ENCODE results near the gene RNF4.
"Not testable (repeated sequence)": the region's sequence is repeated elsewhere in the genome, so short reads cannot be mapped to it uniquely, and the experiment has no call there.

RNF4 gene

GRCh38 chr4:2489081-2489805 lies 20.3 kb downstream of the RNF4 start:
- DNase-seq (ENCODE audit: low spot score), result no peak

DNA sequence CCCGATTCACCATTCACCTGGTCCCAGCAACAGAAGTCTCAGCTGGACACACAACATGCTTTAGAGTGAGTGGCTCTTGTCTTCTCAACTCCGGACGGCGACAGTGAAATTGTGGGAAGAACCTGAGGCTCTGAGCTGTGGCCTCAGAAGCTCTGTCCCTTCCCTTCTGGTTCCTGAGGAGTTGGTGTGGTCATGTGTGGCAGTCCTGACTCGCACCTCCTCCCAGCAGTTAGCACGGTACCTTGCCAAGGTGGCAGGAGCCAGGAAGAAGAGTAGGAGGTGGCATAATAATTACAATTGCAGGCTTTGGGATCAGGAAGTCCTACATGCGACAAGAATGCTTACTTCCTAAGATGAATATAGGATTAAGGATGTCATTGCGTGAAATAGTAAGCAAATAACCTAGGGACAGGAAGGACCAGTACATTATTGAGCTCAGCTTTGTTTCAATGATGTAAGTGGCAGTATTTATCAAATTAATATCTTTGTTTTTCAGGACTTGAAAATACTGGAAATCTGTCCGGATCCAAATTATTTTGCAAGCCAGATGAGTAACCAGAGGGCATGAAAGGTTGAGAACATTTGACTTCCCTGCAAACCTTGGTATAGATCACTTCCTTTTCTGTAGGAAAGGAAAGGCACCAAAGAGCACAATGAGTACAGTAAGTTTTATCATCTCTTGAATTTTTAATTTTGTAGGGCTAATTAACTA lies 21.1 kb downstream of the RNF4 start:
- DNase-seq (ENCODE audit: low spot score), result no peak

GRCh38 chr4:2492970-2493369 lies 24.1 kb downstream of the RNF4 start:
- DNase-seq (ENCODE audit: low spot score), result no peak

- DNase-seq (ENCODE audit: low spot score), result no peak
Observed at GRCh38 chr4:2494992-2495391, 26.1 kb downstream of the RNF4 start.

DNA sequence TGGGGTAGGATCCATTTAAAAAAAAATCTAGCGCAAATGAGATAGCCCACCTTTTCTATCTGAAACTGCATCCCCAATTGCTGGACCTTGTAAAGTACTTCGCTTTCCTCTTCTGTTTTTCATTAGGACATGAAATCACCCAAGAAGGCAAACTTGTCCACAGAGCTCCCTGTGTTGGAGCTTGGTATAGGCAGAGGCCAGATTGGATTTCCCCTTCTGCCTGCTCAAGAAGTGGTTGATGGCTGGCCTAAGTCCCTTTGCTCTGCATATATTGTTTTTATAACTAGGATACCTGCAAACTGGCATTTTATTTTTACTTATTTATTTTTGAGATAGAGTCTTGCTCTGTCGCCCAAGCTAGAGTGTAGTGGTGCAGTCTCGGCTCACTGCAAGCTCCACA lies 28.4 kb downstream of the RNF4 start:
- no peak for DNase-seq (ENCODE audit: low spot score)

GRCh38 chr4:2497931-2498330 lies 29.0 kb downstream of the RNF4 start:
- peak; percentile 77 for DNase-seq (ENCODE audit: low spot score)

DNA sequence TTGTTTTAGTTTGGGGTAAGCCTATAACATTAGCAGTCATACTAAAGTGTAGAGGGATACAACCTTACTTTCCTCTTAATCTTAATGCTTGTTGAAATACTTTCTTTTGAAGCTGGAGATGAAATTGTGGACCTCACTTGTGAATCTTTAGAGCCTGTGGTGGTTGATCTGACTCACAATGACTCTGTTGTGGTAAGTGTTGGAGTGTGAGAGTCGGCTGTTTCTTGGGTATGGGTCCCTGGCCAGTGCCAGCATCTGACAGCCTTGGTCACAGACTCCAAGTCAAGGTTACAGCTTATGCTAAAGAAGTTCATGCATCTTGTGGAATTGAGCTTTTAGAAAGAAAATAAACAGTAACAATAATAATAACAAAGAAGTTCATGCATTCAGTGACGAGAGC lies 31.6 kb downstream of the RNF4 start:
- DNase-seq (ENCODE audit: low spot score), result no peak

DNA sequence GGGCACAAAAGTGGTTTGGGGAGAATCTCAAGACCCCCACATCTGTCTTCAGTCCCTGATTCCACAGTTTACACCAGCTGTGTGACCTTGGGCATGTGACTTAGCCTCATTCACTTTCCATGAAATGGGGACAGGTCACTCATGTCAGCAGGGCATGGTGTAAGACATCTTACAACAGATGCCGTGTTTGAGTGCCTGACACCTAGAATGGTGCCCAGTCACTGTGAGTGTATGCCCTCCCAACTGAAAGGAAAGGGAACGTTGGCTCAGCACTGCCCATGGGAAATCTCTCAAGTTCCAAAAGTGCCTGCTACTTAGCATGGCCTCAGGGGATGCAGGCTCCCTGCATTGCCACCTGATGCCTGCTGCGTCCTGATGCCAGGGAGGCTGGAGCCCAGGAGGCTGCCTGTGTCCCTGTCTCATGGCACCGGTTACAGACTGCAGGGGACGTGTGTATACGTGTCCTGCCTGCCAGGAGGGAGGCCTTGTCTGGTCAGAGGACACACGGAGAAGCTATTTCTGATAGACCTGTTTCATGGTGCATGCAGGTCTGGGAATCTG lies 32.2 kb downstream of the RNF4 start:
- no peak for DNase-seq (ENCODE audit: low spot score)

GRCh38 chr4:2503809-2504208 lies 34.9 kb downstream of the RNF4 start:
- DNase-seq (ENCODE audit: low spot score), result no peak

DNA sequence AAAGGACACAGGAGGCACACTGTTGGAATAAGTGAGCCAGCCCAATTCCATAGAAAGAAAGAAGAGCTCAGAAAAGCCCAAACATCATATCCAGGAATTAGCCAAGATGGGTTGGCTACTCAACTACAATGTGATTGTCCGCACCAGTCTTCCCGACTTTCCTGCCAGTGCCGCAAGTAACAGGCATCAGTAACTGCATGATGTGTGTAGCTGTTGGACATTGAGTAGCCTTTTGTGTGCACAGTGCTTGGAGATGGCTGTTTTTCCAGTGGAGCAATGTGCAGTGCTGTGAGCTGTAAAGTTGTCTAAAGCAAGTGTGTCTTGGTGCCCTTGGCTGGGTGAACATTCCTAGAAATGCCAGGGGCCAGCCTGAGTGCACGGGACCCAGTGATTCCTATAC lies 38.4 kb downstream of the RNF4 start:
- DNase-seq (ENCODE audit: low spot score), result no peak

GRCh38 chr4:2507855-2508254 lies 38.9 kb downstream of the RNF4 start:
- no peak for DNase-seq (ENCODE audit: low spot score)

DNA sequence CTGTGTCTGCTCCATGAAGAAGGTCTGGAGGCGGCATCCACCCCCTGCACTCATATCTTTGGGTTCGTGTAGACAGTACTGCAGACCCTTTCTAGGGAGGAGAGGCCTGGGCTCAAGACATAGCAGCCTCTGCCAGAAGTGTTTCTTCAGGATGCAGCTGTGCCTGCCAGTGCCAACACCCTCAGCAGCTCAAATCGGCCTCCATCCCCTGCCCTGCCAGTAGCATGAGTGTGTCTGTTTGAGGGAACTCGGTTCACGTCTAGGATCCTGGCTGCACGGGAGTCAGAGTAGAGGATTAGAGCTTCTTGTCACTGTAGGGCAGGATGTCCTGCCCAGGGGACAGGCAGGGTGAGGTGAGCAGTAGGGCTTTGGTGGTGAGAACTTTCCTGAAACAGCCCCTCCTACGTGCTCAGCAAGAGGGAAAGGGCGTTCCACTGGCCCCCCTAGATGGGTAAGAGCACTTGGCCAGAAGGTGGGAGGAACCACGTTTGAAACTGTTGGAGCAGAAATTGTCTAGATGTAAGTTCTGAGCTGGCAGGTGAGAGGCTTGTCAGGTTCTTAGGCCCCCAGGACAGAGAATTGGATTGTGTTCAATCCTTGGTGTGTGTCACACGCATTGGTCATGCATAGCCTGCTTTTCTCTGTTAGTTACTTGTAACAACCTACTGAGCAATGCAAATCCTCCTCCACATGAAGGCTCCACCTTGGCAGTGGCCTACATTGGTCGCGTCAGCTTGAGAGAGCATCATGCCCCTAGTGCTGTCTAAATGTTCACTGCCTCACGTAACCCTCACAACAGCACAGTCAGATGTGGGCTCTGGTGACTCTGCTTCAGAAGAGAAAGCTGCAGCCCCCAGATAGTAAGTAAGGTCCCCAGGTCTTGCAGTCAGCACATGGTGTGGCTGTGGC lies 41.7 kb downstream of the RNF4 start:
- DNase-seq (ENCODE audit: low spot score), result no peak

DNA sequence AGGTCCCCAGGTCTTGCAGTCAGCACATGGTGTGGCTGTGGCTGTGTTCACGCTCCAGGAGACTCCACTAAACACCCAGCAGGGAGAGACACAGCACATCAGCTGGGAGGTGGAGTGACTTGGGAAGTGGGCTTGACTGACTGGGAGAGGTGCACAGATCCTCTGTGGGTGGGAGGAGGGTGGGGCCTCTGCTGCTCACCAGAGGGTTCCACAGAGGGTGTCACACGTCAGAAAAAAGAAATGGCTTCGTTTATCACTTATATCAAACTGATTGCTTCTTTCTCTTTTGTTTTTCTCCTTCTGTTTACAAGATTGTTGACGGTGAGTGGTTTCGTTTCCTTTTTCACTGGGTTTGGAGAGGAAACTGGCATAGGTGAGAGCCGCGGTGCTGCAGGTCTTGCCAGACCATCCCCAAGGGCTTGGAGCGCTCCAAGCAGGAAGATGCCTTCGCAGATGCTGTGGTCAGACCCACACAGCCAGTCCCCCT lies 42.8 kb downstream of the RNF4 start:
- DNase-seq (ENCODE audit: low spot score), result peak; percentile 59

GRCh38 chr4:2512396-2513135 lies 43.7 kb downstream of the RNF4 start:
- no peak for DNase-seq (ENCODE audit: low spot score)

DNA sequence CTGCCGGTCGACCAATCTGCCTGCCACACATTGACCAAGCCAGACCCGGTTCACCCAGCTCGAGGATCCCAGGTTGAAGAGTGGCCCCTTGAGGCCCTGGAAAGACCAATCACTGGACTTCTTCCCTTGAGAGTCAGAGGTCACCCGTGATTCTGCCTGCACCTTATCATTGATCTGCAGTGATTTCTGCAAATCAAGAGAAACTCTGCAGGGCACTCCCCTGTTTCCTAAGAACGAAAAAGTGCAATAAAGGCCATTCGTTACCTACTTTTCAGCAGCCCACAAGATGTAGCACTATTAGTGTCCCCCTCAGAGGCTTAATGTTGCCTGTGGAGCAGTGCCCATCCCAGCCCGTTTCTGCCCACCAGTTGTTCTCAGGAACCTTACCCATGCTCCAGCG lies 45.3 kb downstream of the RNF4 start:
- not testable (repeated sequence) for DNase-seq (ENCODE audit: low spot score)

DNA sequence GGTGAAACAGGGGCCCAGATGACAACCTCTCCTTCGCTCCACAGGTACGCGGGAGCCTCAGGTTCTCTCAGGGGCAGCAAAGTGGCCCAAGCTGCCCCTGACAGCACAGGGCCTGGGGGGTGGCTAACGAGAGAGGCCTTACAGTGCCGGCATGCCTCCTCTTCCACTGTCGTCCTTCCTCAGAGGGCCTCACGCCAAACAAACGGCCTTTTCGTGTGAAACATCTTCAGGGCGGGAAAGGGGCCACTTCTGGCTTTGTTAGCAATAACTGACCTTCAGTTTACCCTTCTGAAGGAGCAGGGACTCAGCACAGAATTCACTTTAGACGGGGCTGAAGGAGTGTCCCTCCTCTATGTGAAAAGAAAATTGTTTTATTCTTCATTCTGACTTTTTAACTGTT lies 46.0 kb downstream of the RNF4 start:
- not testable (repeated sequence) for DNase-seq (ENCODE audit: low spot score)

DNA sequence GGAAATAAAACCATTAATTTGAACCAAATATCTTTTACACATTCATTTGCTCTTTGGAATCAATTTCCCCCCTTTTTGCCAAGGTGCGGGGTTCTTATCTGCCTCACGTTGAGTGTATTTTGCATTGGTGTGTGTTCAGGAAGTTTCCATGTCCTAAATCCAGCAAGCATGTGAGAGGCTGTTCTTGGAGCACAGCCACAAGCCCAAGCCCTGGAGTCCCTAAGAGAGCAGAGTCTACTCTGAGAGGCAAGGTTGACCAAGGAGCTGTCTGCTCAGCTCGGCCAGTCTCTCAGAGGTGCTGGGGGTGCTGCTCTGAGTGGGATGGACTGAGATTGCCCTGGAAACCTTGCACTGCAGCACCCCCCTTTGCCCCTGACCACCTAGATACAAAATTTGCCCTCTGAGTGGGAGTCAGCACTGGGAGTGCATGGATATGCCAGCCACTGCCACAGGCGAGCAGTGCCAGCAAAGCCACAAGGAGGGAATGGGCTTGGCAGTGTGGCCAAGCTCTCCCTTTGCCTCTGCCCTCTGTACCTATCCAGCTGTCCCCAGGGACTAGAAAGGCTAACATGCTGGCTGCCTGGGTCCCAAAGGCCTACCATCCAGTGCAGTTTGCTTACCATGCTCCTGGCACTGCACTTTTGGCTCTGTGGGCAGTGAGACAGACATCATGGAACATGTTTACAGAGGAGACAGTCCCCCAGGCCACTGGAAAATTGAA lies 47.1 kb downstream of the RNF4 start:
- peak; percentile 8 for DNase-seq (ENCODE audit: low spot score)

DNA sequence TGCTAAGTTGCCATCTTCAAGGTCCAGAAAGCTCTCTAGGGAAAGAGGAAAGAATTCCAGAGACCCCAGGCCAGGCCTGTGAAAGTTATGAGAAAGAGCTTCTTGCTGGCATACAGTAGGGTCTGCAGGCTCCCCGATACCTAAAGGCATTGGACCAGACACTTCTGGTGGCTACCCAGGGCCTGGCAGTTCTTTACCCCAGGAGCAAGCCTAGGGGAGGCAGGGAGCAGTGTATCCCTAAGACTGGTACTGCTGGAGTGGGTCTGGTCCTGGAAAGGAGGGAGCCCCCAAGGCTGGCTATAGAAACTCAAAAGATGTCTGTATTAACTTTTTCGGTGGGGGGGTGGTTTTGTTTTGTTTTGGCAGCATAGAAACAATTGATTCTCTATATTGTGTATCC lies 47.7 kb downstream of the RNF4 start:
- DNase-seq (ENCODE audit: low spot score), result no peak

DNA sequence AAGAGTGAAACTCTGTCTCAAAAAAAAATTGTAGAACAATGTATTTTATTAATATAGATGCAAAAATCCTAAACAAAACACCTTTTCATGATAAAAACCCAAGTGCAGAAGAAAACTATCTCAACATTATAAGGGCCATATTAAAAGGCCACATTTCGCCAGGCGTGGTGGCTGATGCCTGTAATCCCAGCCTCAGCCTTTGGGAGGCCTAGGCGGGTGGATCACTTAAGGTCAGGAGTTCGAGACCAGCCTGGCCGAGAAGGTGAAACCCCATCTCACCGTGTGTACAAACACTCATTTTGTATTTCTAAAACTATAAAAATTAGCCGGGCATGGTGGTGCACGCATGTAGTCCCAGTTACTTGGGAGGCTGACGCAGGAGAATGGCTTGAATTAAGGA lies 57.7 kb downstream of the RNF4 start:
- DNase-seq (ENCODE audit: low spot score), result no peak

- DNase-seq (ENCODE audit: low spot score), result no peak
Observed at GRCh38 chr4:2534904-2535375, 66.0 kb downstream of the RNF4 start.
